HG02610 (cell line): ENCODE results near the gene LEP.

Experiments used
- ATAC-seq: cut with Tn5 transposase; IDR thresholded peaks from one replicate; pipeline ENCODE4 v1.9.1; 2021; ENCODE audit warnings: mild to moderate bottlenecking, moderate library complexity; ENCODE audit not compliant: unreplicated experiment

Gene LEP

GRCh38 chr7:128244861-128245260 is 3.8 kb downstream of the LEP start:
- no peak for ATAC-seq

- no peak for ATAC-seq
Observed at GRCh38 chr7:128247108-128247507, 6.0 kb downstream of the LEP start.

GRCh38 chr7:128247640-128248194 is 6.6 kb downstream of the LEP start:
- no peak for ATAC-seq

- no peak for ATAC-seq
Observed at GRCh38 chr7:128251337-128251736, 10.3 kb downstream of the LEP start.

GRCh38 chr7:128253701-128254100 is 12.6 kb downstream of the LEP start:
- no peak for ATAC-seq

GRCh38 chr7:128254470-128254869 is 13.4 kb downstream of the LEP start:
- ATAC-seq: no peak

- ATAC-seq: no peak
Observed at GRCh38 chr7:128255271-128255670, 14.2 kb downstream of the LEP start.

- ATAC-seq: no peak
Observed at GRCh38 chr7:128257458-128257857, 16.4 kb downstream of the LEP start.

- no peak for ATAC-seq
Observed at GRCh38 chr7:128259131-128260061, 18.3 kb downstream of the LEP start.

GRCh38 chr7:128260069-128260795 is 19.2 kb downstream of the LEP start:
- no peak for ATAC-seq

- ATAC-seq: no peak
Observed at GRCh38 chr7:128262273-128263028, 21.4 kb downstream of the LEP start.

GRCh38 chr7:128263420-128263819 is 22.3 kb downstream of the LEP start:
- no peak for ATAC-seq

- ATAC-seq: no peak
Observed at GRCh38 chr7:128264477-128264876, 23.4 kb downstream of the LEP start.

GRCh38 chr7:128265156-128265905 is 24.3 kb downstream of the LEP start:
- ATAC-seq: no peak

GRCh38 chr7:128265906-128266300 is 24.8 kb downstream of the LEP start:
- ATAC-seq: no peak

- no peak for ATAC-seq
Observed at GRCh38 chr7:128266529-128266882, 25.4 kb downstream of the LEP start.

- ATAC-seq: no peak
Observed at GRCh38 chr7:128266883-128267594, 26.0 kb downstream of the LEP start.

GRCh38 chr7:128267595-128267924 is 26.5 kb downstream of the LEP start:
- ATAC-seq: no peak

- ATAC-seq: no peak
Observed at GRCh38 chr7:128268233-128268632, 27.2 kb downstream of the LEP start.

GRCh38 chr7:128270826-128271272 is 29.8 kb downstream of the LEP start:
- ATAC-seq: no peak
